ENCODE measurements around the gene RENBP.

DNA sequence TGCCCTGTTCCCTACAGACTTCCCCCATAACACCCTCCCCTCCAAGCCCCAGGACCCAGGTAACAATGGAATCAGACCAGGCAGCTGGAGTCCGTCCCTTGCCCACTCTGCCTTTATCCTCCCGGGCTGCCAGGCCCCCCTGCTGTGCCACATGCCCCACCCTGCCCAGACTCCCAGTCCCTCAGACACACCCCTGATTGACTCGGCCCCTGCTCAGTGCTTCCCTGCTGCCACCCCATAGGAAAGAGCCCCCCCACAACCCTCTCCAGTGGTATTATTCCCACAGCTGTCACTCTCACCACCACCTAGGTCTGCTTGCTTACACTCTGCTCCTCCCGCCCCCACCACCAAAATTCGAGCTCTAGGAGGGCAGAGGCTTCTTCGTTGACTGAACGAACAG is 4.9 kb downstream of the RENBP start:
- TF ChIP-seq, protein P1, sequence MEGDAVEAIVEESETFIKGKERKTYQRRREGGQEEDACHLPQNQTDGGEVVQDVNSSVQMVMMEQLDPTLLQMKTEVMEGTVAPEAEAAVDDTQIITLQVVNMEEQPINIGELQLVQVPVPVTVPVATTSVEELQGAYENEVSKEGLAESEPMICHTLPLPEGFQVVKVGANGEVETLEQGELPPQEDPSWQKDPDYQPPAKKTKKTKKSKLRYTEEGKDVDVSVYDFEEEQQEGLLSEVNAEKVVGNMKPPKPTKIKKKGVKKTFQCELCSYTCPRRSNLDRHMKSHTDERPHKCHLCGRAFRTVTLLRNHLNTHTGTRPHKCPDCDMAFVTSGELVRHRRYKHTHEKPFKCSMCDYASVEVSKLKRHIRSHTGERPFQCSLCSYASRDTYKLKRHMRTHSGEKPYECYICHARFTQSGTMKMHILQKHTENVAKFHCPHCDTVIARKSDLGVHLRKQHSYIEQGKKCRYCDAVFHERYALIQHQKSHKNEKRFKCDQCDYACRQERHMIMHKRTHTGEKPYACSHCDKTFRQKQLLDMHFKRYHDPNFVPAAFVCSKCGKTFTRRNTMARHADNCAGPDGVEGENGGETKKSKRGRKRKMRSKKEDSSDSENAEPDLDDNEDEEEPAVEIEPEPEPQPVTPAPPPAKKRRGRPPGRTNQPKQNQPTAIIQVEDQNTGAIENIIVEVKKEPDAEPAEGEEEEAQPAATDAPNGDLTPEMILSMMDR (IDR thresholded peaks at IDR 0.05): no peak
- no peak for TF ChIP-seq EP300 (IDR thresholded peaks at IDR 0.05)
